SK-N-SH (cell line): Measurements from ENCODE around the gene CD53.

Experiments
- EP300 ChIP-seq, 2 experiments: IDR thresholded peaks; 2 replicates each; pipeline versions ENCODE4 v1.4.0 to v1.6.1; 2012; ENCODE audit warnings: borderline replicate concordance in 1 of 2, low read depth in 1 of 2, low read length in 1 of 2
- EZH2phosphoT487 ChIP-seq: fragments of 200-600 bp; sonication (generic); IDR thresholded peaks from 2 replicates; pipeline ENCODE4 v1.6.1; 2017; ENCODE audit warnings: low read depth, mixed run types, mild to moderate bottlenecking, antibody characterized with exemption, moderate library complexity, borderline replicate concordance
- JUND ChIP-seq: IDR thresholded peaks from 2 replicates; pipeline ENCODE4 v1.4.0; 2012
- MXI1 ChIP-seq: IDR thresholded peaks from 2 replicates; pipeline ENCODE4 v1.6.1; 2012; ENCODE audit warnings: mild to moderate bottlenecking, low read depth, low read length, improper control_type of control experiment
- NRF1 ChIP-seq: IDR thresholded peaks from 2 replicates; pipeline ENCODE4 v1.6.1; 2012; ENCODE audit warnings: low read depth, mild to moderate bottlenecking, low read length
- POLR2AphosphoS5 ChIP-seq: IDR thresholded peaks from 2 replicates; pipeline ENCODE4 v1.6.1; 2012; ENCODE audit warnings: low read depth, low read length
- SMC3 ChIP-seq: IDR thresholded peaks from 2 replicates; pipeline ENCODE4 v1.6.1; 2012; ENCODE audit warnings: low read depth, low read length, improper control_type of control experiment
- TEAD4 ChIP-seq: IDR thresholded peaks from 2 replicates; pipeline ENCODE4 v1.4.0; 2012; ENCODE audit warnings: mild to moderate bottlenecking, borderline replicate concordance; ENCODE audit not compliant: insufficient read depth
- TF ChIP-seq, protein P1 (sequence below): fragments of 150-350 bp; IDR thresholded peaks from 2 replicates; pipeline ENCODE4 v1.6.1; 2017; ENCODE audit warnings: antibody characterized with exemption, low read length, low read depth, borderline replicate concordance
- TF ChIP-seq, protein P2 (sequence below): fragments of 200-600 bp; sonication (generic); IDR thresholded peaks from 2 replicates; pipeline ENCODE4 v1.6.1; 2017; ENCODE audit warnings: antibody characterized with exemption, mild to moderate bottlenecking, moderate library complexity
- TF ChIP-seq, protein P3 (sequence below): IDR thresholded peaks from 2 replicates; pipeline ENCODE4 v1.4.0; 2012; ENCODE audit warnings: low read depth

GRCh38 chr1:110945626-110946025, 72.7 kb downstream of the CD53 start:
- TF ChIP-seq, protein P1, sequence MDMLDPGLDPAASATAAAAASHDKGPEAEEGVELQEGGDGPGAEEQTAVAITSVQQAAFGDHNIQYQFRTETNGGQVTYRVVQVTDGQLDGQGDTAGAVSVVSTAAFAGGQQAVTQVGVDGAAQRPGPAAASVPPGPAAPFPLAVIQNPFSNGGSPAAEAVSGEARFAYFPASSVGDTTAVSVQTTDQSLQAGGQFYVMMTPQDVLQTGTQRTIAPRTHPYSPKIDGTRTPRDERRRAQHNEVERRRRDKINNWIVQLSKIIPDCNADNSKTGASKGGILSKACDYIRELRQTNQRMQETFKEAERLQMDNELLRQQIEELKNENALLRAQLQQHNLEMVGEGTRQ, result no peak
- TF ChIP-seq NRF1 (no peak), EZH2phosphoT487 (no peak), JUND (no peak), POLR2AphosphoS5 (no peak), EP300 (IDR thresholded peaks at IDR 0.05; ENCODE audit: borderline replicate concordance in 1 of 2, low read depth in 1 of 2, low read length in 1 of 2) (no peak), TEAD4 (no peak), MXI1 (no peak), SMC3 (no peak)
- TF ChIP-seq, protein P2, sequence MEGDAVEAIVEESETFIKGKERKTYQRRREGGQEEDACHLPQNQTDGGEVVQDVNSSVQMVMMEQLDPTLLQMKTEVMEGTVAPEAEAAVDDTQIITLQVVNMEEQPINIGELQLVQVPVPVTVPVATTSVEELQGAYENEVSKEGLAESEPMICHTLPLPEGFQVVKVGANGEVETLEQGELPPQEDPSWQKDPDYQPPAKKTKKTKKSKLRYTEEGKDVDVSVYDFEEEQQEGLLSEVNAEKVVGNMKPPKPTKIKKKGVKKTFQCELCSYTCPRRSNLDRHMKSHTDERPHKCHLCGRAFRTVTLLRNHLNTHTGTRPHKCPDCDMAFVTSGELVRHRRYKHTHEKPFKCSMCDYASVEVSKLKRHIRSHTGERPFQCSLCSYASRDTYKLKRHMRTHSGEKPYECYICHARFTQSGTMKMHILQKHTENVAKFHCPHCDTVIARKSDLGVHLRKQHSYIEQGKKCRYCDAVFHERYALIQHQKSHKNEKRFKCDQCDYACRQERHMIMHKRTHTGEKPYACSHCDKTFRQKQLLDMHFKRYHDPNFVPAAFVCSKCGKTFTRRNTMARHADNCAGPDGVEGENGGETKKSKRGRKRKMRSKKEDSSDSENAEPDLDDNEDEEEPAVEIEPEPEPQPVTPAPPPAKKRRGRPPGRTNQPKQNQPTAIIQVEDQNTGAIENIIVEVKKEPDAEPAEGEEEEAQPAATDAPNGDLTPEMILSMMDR, result no peak
- TF ChIP-seq, protein P3, sequence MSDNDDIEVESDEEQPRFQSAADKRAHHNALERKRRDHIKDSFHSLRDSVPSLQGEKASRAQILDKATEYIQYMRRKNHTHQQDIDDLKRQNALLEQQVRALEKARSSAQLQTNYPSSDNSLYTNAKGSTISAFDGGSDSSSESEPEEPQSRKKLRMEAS, result no peak
